Germinal center (tissue), 1 donor: ENCODE data around the gene NAV2.

Experiments used
- DNase-seq: peaks from one replicate; pipeline ENCODE4 v3.0.0; 2012; ENCODE audit warnings: mixed read lengths, low spot score

NAV2 gene

DNA sequence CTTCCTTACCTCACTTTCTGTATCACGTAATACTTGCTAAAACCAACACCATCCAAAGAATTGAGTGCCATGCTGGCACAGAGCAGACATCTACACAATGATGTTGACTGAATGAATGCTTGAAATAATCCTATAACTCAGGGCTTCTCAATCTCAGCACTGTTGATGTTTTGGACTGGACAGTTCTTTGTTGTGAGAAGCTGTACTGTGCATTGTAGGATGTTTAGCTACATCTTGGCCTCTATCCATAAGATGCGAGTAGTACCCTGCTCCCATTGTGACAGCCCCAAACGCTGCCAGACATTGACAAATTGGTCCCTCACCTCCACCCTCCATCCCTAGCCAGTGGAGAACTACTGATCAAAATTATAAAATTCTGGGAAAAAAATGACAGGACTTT lies 153.4 kb downstream of the NAV2 start:
- DNase-seq: no peak

DNA sequence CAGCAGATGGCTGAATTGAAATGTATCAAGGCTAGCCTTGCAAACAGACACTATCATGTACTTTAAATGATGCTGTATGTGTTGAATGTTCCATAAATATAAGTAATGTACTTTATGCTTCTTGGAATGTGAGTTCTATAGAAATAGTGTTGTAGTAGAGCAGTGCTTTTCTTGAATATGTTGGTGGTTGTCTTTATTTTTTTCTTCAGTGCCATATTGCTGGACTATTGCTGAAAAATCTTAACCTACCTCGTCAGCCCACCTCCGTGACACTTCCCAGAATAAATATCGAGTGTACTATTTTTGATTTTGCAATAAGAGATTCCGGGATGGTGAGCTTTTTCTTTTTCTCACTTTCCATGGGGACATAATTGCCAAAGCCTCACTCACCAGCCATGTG lies 153.9 kb downstream of the NAV2 start:
- no peak for DNase-seq

GRCh38 chr11:19867064-19867463 lies 154.4 kb downstream of the NAV2 start:
- DNase-seq: no peak

DNA sequence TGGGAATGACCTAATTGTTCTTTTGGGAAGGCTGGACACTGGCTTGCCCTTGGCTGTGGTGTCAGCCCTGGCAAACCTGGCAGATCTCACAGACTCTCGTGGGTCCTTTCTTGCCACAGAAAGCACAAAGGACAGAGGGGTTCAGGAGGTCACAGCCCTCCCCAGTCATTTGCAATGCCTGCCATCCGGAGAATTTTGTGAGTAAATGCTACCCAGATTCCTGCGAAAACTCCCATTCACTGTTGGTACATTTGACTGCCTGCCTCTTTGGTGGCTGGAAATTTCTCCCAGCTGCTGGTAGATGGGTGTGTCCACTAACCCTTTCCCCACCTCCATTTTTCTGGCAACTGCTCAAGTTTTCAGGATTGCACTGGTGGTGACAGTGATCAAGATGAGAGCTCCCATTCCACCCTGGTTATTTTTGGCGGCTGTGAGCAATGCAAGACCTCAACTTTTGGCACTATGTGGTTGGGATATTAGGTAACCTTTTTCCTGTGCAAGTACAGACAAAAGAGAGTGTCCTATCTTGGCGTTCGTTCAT lies 155.7 kb downstream of the NAV2 start:
- no peak for DNase-seq

GRCh38 chr11:19868871-19869270 lies 156.2 kb downstream of the NAV2 start:
- DNase-seq: no peak

DNA sequence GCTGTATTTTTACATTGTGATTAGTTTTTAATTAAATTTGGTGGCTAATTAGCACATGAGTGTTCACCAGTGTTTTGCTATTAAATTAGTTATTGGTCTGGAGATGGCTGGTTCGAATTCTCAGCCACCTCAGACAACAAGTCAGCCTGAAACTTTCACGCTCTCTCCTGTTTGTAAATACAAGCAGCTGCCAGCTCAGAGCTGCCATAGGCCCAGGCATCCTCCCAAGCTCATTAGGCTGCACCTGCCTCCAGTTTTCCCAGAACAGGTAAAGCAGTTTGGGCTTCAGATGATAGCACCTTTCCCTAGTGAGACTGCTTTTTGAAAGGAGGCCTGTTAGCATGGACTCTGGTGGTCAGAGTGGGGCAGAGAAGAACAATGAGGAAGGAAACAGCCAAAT lies 156.8 kb downstream of the NAV2 start:
- DNase-seq: no peak

DNA sequence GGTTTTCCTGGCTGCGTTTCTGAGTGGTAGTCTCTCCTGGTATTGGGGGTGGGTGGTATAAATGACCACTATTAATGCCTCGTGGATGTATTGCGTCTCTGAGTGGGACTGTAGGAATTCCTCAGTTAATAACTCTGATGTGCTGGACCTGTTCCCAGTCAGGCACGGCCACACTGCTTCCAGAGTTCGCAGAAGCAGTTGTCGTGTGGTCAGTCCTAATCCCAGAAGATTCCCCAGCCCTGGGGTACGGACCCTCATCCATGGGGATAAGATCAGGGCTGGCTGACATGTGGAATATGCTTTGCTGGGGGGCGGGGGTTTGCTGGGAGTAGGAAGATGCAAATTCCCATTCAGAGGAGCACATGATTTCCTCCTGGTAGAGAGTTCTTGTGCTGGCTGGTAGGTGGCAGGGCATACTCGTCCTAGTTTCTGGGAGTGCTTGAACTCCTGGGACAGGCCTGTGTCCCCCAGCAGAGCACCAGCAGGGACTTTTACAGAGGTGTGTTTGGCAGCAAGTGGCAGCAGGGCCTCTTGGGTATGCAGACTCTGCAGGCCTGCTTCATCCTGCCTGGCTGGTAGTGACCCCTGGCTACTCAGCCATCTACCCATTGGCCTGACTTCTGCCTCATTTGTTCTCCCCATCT lies 157.4 kb downstream of the NAV2 start:
- DNase-seq: no peak

GRCh38 chr11:19871531-19871930 lies 158.9 kb downstream of the NAV2 start:
- DNase-seq: no peak

- no peak for DNase-seq
Observed at GRCh38 chr11:19872512-19873145, 160.0 kb downstream of the NAV2 start.

DNA sequence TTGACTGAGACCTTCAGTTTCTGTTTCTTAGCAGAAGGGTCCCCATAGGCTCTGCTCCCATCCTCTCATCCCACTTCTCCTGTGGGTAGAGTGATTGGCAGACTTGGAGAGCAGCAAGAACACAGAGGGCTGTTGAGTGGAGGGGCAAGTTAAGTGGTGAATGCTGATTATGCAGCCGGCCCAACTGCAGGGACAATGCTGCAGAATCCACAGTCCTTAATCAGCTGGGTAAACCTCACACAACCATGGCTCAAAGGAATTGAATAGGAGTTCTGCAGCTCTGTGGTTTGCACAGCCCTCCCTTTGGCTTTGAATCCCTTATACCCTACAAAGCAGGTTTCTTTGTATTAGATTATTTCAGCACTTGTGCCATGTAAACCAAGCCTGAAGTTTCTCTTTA lies 161.1 kb downstream of the NAV2 start:
- no peak for DNase-seq

DNA sequence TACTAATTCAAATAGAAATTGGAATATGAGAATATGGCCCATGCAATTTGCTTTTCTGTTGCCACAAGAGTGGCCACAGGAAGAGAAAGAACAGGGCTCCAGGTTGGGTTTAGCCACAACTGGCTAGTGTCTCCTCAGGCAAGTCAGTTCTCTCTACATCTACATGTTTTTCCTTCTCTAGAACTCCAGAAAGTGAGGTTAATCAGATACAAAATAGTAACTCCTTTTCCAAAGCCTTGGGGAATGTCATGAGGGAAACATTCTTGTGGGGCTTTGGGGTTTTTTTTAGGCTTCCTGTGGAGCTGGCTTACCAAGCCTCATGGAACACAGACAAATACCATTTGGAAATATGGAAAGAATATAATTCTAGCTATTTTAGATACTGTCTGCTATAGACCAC lies 161.6 kb downstream of the NAV2 start:
- DNase-seq: no peak

- DNase-seq: no peak
Observed at GRCh38 chr11:19876750-19877149, 164.1 kb downstream of the NAV2 start.

DNA sequence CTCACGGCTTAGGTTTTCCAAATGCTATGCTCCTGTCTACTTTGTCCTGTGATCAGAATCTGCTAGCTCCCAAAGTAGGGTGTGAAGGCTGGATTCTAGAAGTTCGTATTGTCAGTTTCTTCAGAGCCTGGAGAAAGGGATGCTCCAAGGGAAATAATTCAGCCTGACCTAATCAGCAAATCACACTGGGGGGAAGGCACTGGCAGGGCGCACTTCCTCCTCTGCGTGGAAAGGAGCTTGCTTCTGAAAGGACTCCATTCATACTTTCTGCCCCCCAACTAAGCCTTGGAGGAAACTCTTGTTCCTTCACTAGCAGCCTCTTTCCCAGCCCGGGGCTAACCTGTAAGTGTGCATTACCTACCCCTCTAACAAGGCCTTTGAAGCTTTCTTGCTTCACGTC lies 165.9 kb downstream of the NAV2 start:
- no peak for DNase-seq

DNA sequence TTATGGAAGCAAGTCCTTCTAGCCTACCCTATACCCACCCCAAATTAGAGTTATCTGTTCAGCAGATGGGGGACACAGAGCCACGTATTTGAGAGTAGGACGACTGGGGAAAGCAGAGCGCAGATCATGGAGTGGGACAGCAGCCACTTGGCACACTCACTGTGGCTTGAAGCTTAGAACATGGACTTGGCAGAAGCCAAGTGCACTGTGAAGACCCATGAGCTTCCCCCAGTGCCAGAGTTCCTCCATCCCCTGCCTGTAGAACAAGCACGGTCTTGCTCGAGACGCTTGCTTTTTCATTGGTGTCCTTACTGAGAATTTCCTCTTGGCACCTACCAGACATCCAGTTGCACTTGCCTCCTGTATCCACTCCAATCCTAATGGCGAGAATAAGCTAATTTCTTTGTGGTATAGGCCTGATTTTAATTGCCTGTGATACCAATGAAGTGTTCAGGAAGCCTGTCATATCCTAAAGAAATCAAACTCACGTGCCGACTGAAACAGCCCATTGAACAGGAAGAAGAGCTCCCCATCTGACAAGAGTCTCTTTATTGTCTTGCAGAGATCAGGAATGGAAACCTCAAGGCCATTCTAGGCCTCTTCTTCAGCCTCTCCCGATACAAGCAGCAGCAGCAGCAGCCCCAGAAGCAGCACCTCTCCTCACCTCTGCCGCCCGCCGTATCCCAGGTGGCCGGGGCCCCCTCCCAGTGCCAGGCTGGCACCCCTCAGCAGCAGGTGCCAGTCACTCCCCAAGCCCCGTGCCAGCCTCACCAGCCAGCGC lies 166.9 kb downstream of the NAV2 start:
- DNase-seq: no peak

- DNase-seq: no peak
Observed at GRCh38 chr11:19880088-19880345, 167.4 kb downstream of the NAV2 start.

- DNase-seq: no peak
Observed at GRCh38 chr11:19881177-19881576, 168.5 kb downstream of the NAV2 start.

- no peak for DNase-seq
Observed at GRCh38 chr11:19882356-19882755, 169.7 kb downstream of the NAV2 start.

DNA sequence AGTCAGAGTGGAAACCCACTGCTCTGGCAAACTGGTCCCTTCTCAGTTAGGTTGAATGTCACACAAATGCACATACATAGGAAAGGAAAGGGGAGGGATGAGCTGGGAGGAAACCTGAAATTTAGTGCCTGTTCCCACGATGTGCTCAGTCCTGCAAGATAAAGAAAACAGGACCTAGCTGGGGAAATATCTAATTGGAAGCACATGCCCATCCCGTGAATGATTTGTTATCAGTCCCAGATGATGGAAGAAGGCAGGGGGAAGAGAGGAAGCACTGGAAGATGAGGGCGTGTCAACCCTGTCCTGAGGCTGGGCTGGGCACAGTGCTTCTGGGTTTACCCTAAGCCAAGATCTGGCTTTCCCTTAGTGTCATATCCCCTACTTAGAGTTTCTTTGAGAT lies 173.9 kb downstream of the NAV2 start:
- no peak for DNase-seq

GRCh38 chr11:19887842-19888241 lies 175.2 kb downstream of the NAV2 start:
- no peak for DNase-seq

- no peak for DNase-seq
Observed at GRCh38 chr11:19889531-19889930, 176.9 kb downstream of the NAV2 start.

DNA sequence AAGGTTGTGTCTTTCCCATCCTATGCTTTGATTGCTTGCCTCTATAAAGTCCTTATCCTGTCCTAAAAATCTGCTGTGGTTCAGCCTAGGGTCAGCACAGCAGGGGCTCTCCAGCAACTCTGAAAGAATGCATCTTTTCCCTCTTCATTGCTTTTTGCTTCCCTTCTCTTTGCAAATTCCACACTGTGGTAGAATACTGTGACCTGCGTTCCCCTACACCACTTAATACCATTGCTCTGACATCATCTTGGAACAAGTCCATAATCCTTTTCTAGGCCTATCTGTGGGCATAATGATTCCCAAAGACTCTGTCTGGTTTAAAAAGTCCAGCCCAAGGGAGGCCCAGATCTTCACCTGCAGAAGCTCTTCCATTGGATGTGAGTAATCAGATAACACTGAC lies 177.7 kb downstream of the NAV2 start:
- DNase-seq: no peak

- no peak for DNase-seq
Observed at GRCh38 chr11:19891022-19891421, 178.4 kb downstream of the NAV2 start.

GRCh38 chr11:19892387-19892786 lies 179.8 kb downstream of the NAV2 start:
- no peak for DNase-seq
